ENCODE measurements around the gene NID1. TPM values are rescaled to one million over a fixed set of nuclear protein-coding genes. Genes with fewer than 3 reads are reported as not detected.
A peak's percentile ranks its signal among the peaks of the same experiment; 100 is the strongest.

Gene NID1
- total and polyA plus RNA-seq, 9 of the 15 experiments (the other 6 are each of a cell fraction or from before 2014, with no cell fraction given): 0.22 TPM; not detected in 8

GRCh38 chr1:236107121-236107907 is 42.4 kb upstream of the NID1 start (continued):
- no peak for TF ChIP-seq EZH2 (IDR thresholded peaks at IDR 0.05; ENCODE audit: borderline replicate concordance, low read depth, low read length)
- no peak for TF ChIP-seq DDX20 (tag; IDR thresholded peaks at IDR 0.05; ENCODE audit: low read depth)
- TF ChIP-seq RFX7 (CRISPR knock-in tag; IDR thresholded peaks at IDR 0.05): no peak
- TF ChIP-seq, protein P1, sequence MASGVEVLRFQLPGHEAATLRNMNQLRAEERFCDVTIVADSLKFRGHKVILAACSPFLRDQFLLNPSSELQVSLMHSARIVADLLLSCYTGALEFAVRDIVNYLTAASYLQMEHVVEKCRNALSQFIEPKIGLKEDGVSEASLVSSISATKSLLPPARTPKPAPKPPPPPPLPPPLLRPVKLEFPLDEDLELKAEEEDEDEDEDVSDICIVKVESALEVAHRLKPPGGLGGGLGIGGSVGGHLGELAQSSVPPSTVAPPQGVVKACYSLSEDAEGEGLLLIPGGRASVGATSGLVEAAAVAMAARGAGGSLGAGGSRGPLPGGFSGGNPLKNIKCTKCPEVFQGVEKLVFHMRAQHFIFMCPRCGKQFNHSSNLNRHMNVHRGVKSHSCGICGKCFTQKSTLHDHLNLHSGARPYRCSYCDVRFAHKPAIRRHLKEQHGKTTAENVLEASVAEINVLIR (CRISPR knock-in tag; IDR thresholded peaks at IDR 0.05): no peak

DNA sequence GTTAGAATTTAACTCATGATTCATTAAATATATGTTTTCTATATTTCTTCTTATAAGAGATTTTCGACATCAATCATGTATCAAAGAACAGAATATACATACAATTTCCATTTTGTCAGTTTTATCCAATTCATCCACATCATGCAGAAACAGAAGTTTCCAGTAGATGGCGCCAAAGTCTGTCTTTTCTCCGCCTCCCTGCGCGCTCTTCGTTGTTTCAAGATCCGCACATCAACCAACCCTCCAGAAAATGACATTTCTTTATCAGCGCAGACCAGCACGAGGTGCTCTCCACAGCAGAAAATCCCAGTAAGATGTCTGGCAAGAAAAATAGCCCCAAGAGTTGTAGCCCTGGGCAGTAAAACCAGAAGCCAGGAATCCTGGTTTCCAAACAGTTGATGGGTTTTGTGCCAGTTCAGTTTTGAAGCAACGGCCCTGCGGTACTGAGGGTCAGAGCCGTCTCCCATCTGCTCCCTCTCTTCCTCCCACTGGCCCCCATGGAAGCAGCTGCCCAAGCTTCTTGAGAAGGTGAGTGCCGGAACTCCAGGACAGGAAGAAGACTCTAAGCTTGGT is 38.8 kb upstream of the NID1 start:
- Histone ChIP-seq H4K20me1 (replicated peaks; ENCODE audit: control insufficient read depth, insufficient read depth, low read length) (no peaks in the 10 kb centered on the region; the same call in none of the 2 replicates), H3K4me2 (ENCODE audit: insufficient read depth, low read length) (no peak overlapping the region), H3K9me1 (ENCODE audit: control insufficient read depth, insufficient read depth, low read length) (no peaks in the 10 kb centered on the region), H3K9me3 (replicated peaks; ENCODE audit: control insufficient read depth, insufficient read depth, low read depth, low read length) (no peaks in the 10 kb centered on the region), H2AFZ (ENCODE audit: low read depth, low read length) (0 out of 2 replicates have a peak overlapping the region, but pooled peaks have one; percentile 3), H3K27me3 (ENCODE audit: control insufficient read depth in 2 of 2, insufficient read depth in 2 of 2, low read length in 2 of 2) (peaks cover 0 to 30% of the 10 kb centered on the region in 2 experiments; a peak in 2 of 5 replicates), H3K27ac (ENCODE audit: extremely low read depth, low read depth, low read length) (no peak overlapping the region), H3K9ac (ENCODE audit: insufficient read depth in 1 of 2, low read depth in 2 of 2, low read length in 2 of 2) (no peak overlapping the region), H3K4me3 (no peak overlapping the region), H3K4me1 (replicated peaks in 1 of 2; ENCODE audit: control insufficient read depth in 2 of 2, insufficient read depth in 2 of 2, low read length in 2 of 2) (peaks cover 3% of the 10 kb centered on the region in 2 experiments; a peak in 3 of 5 replicates), H3K36me3 (ENCODE audit: control insufficient read depth, insufficient read depth, low read length) (no peaks in the 10 kb centered on the region), H3K79me2 (ENCODE audit: control insufficient read depth, insufficient read depth, low read length) (no peaks in the 10 kb centered on the region)
- WGBS (ENCODE audit: insufficient coverage, low coverage, missing lambda C conversion rate): 15% methylated on average over 13 of the region's 13 CpGs
- in situ Hi-C loops (cut with MboI) (loop anchor here (25.0 kb wide), 2 partner anchors 1284 to 1459 kb away; no protein-coding TSS in a partner anchor), intact Hi-C loops (cut with micrococcal nuclease) (loop anchor here (1.0 to 10.0 kb wide), 8 partner anchors 387 to 1701 kb away; no protein-coding TSS in a partner anchor)
- no TSS peak for BruUV-seq (replicated peaks)
- POLR2A ChIA-PET: interaction anchor here (0.6 kb wide), 2 partner anchors 300 to 968 kb away, joined by 3 to 5 read pairs; no protein-coding TSS in a partner anchor
- CTCF ChIA-PET (ENCODE audit: low intra/inter-chr PET ratio): interaction anchor here (0.6 to 2.5 kb wide), 4 partner anchors 386 to 765 kb away, joined by 3 to 14 read pairs (median 8); no protein-coding TSS in a partner anchor
- peak; percentile 85 for ATAC-seq
- FAIRE-seq: peak; percentile 91
- DNase-seq (ENCODE audit: extremely low read depth in 1 of 4, low spot score in 3 of 4): peak; percentile 77 to 86 (median 81)
- TF ChIP-seq ARNT (IDR thresholded peaks at IDR 0.05): 0 out of 4 replicates have a peak, but pooled peaks of 1 of the 2 experiments have one; percentile 70
- TF ChIP-seq MLX (CRISPR knock-in tag; conservative IDR thresholded peaks at IDR 0.05): no peak
- TF ChIP-seq CC2D1A (IDR thresholded peaks at IDR 0.05): peak; percentile 58; the same call in 1 of the 2 replicates
- TF ChIP-seq YBX1 (IDR thresholded peaks at IDR 0.05): no peak
- no peak for TF ChIP-seq ZNF561 (CRISPR knock-in tag; conservative IDR thresholded peaks at IDR 0.05)
- TF ChIP-seq EZH2 (IDR thresholded peaks at IDR 0.05; ENCODE audit: borderline replicate concordance, low read depth, low read length): no peak
- no peak for TF ChIP-seq PBX2 (CRISPR knock-in tag; IDR thresholded peaks at IDR 0.05; ENCODE audit: low read depth)
- TF ChIP-seq PBX2 (tag; conservative IDR thresholded peaks at IDR 0.05; ENCODE audit: low read depth): peak; percentile 46; the same call in 1 of the 2 replicates

Data from K562 (cell line).